ENCODE data around the gene CLPTM1L. TPM values are rescaled to one million over a fixed set of nuclear protein-coding genes. Genes with fewer than 3 reads are reported as not detected.
"Not testable (repeated sequence)": the region's sequence is repeated elsewhere in the genome, so short reads cannot be mapped to it uniquely, and the experiment has no call there.

The CLPTM1L gene
- polyA plus RNA-seq, 3 donors = 129 to 144 (median 143) TPM

- DNase-seq = no peak
Observed at GRCh38 chr5:1364211-1364610, 19.3 kb upstream of the CLPTM1L start.

DNA sequence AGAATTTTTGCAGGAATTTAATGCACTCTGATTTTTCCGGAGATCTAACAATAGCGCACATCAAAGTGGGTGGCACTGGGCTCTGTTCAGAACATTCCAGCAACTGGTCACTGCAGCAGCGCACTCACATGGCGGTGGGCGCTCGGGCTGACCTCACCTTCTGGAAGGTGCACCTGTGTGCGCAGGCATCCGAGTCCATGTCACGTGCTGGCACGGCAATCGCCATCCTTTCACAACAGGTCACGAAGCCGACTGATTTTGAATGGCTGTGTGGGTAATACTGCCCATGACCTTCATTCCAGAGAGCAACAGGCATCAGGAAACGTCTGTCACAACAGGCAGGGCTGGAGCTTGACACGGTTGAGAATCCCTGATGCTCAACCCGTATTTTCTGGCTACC, 18.7 kb upstream of the CLPTM1L start:
- DNase-seq = no peak

GRCh38 chr5:1363160-1363559, 18.3 kb upstream of the CLPTM1L start:
- DNase-seq = no peak

DNA sequence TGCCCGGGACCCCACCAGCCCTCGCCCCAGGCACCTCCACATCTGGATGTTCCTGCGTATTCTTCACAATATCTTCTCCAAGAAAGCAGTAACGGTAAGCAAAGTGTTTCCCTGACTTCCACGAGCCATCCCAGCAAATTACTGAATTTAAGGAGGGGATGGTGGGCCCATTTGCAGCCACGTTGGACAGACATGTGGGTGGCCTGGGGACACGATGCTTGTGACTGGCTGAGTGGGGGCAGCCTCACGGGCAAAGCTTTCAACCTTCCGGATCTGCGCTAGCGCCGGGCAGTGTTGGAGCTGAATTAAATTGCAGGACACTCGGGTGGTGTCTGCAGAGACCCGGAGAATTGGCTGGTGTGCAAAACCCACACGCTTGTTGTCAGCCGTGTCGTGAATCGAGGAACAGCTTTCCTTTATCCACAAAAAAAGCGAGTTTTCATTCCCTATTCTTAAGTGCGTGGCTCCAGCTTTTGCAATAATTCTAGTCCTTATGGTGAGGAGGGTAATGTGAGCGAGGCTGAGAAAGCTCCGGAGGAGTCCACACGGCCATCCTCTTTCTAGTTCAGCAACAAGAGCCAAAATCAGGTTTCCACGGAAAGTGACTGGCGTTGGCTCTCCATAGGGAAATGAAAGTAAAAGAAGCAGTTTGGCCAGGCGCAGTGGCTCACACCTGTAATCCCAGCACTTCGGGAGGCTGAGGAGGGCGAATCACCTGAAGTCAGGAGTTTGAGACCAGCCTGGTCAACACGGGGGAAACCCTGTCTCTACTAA, 17.5 kb upstream of the CLPTM1L start:
- no peak for DNase-seq

DNA sequence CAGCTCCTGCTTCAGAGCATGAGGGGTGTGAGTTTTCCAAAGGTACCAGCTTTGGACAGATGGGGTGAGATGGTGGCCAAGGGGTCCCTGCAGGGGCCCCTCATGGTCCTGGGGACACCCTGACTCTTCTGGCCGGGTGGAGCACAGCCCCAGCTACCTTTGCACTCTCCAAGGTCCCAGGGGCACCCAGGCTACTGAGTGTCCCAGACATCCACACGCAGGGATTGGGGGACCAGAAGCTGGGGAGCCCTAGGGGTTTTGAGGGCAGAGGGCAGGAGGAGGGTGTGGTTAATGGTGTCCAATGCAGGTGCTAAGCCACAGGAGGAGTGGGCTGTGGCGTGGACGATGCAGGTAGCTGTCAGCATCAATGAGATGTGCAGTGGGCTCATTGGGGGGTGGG, 16.0 kb upstream of the CLPTM1L start:
- no peak for DNase-seq

DNA sequence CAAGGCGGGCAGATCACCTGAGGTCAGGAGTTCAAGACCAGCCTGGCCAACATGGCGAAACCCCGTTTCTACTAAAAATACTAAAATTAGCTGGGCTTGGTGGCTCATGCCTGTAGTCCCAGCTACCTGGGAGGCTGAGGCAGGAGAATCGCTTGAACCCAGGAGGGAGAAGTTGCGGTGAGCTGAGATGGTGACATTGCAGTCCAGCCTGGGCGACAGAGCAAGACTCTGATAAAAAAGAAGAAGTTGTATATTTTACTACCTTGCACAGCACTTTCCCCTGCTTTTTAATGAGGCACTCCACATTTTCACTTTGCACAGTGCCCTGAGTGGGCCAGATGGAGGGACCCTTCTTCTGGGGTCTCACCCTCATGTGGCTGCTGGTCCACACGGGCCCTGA, 15.5 kb upstream of the CLPTM1L start:
- DNase-seq = not testable (repeated sequence)

- no peak for DNase-seq
Observed at GRCh38 chr5:1359713-1360112, 14.8 kb upstream of the CLPTM1L start.

DNA sequence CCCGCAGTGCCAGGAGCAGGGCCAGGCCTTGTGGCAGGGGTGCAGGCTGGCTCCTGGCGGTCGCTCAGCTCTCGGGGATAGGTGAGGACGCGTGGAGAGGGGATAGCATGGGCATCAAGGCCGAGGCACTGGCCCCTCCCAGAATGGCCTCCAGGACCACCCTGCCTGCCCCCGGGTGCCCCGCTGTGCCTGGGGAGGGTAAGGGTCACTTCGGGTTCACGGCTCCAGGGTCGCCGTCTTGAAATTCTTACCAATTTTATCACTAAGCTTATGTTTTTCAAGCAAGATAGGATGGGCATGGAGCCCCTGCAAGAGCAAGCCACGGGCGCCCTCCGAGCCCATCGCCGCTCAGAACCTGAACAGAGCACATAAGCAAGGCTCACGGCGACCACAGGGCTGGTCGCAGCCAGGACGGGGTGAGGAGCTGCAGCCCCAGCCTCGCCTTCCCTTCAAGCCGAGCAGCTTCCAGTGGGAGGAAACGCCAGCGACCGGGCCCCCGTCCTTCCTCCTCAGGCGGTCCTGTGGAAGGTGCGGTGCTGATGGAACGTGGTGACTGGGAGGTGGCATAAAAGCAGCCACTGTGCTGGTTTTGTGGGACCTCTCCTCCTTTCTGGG, 14.2 kb upstream of the CLPTM1L start:
- DNase-seq = no peak

DNA sequence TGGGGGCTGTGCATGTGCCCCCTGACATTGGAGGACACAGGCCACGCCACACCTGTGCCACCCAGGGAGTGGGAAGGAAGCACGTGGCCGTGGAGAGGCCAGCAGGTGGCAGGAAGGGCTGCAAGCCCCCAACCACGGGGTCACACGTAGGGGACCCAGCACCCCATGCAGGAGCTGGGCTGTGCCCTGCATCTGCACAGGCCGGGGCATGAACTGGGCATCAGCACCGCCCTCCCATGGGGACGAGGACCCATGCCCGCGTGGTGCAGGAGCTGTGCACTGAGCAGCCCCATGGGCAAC, 13.8 kb upstream of the CLPTM1L start:
- no peak for DNase-seq

GRCh38 chr5:1357946-1358725, 13.2 kb upstream of the CLPTM1L start:
- no peak for DNase-seq

- DNase-seq = no peak
Observed at GRCh38 chr5:1356873-1357787, 12.2 kb upstream of the CLPTM1L start.

GRCh38 chr5:1354576-1354975, 9.7 kb upstream of the CLPTM1L start:
- DNase-seq = no peak

DNA sequence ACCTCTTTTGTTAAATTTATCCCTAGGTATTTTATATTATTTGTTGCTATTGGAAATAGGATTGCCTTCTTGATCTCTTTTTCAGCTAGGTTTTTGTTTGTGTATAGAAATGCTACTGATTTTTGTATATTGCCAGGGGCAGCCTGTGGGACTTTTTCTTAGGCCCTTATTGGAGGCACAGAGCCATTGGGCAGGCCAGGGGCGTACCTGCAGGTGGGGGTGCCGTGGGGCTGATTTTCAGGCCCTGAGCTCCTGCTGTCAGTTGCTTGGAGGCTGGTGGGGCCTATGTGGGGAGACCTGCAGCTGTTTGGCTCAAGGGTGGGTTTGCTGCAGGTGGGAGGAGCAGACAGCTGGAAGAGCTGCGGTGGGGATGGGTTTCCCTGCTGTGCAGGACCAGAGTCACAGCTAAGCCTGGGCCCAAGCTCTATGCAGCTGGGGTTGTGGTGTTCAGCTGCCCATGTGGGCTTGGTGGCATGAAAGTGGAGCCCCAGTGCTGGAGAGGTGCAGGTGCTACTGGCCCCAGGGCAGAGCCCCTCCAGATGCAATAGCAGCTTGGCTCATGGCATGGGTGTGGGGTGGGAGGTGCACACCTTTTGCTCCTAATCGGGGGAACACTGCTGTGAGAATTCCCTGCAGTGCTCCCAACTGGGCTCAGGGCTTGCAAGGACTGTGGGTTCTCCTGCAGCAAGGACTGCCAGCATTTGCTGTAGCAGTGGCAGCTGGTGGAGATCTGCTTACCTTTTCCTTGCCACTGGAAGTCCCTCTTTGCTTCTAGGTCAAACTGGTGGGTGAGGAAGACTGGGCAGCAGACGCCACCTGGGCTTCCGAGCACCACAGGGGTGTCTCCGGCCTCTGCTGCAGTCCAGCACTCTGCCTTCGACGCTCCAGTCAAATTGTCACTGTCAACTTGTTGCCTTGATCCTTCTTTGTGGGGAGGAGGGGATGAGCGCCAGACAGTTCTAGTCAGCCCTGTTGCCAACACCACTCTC, 7.6 kb upstream of the CLPTM1L start:
- no peak for DNase-seq

- no peak for DNase-seq
Observed at GRCh38 chr5:1351156-1351555, 6.3 kb upstream of the CLPTM1L start.

DNA sequence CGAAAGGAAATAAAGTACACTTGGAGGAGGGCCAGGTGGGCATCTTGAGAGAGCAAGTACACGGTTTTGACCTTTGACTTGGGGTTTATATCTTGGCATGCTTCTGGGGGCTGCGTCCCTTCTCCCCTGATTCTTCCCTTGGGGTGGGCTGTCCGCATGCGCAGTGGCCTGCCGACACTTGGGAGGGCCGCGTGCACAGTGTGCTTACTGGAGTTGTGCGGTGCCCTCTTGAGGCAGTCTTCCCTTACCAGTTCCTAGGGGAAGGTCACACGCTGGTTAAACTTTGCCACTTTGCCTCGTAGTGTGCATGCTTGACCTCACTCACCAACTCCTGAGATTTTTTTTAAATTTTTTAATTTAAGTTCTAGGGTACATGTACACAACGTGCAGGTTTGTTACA, 4.3 kb upstream of the CLPTM1L start:
- DNase-seq = no peak

DNA sequence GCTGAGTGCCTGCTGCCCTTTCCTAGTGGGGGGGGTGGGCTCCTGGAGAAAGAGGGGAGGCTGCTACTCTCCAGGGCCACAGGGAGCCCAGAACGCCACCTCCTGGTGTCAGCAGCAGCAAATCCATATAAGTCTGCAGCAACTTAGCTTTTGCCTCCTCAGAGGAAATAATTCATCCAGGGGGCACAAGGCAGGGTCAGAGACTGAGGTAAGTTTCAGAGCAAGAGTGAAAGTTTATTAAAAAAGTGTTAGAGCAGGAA, 4.0 kb upstream of the CLPTM1L start:
- DNase-seq = no peak

- no peak for DNase-seq
Observed at GRCh38 chr5:1347571-1347970, 2.7 kb upstream of the CLPTM1L start.

- DNase-seq = no peak
Observed at GRCh38 chr5:1346627-1347440, 1.9 kb upstream of the CLPTM1L start.

DNA sequence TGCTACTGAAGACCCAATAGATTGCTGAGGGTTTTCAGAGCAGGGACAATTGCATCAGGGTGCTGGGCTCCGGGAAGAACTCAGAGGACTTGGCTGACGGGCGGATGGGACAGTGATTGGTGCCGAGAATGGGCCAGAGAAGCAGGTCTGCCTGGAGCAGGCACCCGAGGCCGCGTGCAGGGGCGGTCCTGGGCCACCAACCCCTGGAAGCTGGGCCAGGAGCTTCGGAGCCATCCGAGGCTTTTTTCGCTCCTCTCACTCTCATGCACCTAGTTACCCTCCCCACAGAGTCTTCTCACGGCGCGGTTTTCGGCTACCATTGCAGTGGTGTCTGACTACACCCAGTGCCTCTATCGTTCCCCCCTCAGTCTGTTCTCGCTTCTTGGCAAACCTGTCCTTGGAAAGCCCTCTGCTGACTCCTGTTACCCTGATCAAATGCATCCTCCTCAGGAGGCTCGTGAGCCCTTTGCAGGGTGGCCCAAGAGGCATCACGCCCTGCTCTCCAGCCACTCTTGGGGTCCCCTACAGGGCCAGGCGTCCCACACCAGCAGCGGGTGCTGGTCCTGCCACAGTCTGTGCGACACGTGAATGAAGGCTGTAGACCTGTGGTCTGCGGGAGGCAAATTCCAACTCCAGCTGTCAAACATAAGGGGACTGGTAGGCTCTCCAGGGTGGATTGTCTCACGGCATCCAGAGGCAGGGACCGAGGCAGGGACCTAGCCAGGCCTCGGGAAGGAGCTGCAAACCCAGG, 1.2 kb upstream of the CLPTM1L start:
- DNase-seq = no peak
